Prostate gland (tissue), 2 donors: ENCODE data around the gene PDE6A. TPM values are rescaled to one million over a fixed set of nuclear protein-coding genes. Genes with fewer than 3 reads are reported as not detected.

Source experiments
- DNase-seq: peaks from one replicate; pipeline ENCODE4 v3.0.0-alpha.2; 2019; ENCODE audit warnings: low spot score
- H3K27ac ChIP-seq, 2 donors: fragments of 200-600 bp; sonication (generic); 2 replicates each; pipeline ENCODE4 v1.5.1; 2017 to 2019
- H3K27me3 ChIP-seq: fragments of 200-600 bp; sonication (generic); replicated peaks from 2 replicates; pipeline ENCODE4 v1.5.1; 2019; ENCODE audit not compliant: insufficient read depth
- H3K36me3 ChIP-seq, 2 donors: fragments of 200-600 bp; sonication (generic); 1 replicate in 1 of 2; 2 replicates in 1 of 2; pipeline versions ENCODE4 v1.5.1 to v1.8.1; 2017 to 2019
- H3K4me1 ChIP-seq: fragments of 200-600 bp; sonication (generic); replicated peaks from 2 replicates; pipeline ENCODE4 v1.5.1; 2019
- H3K4me3 ChIP-seq, 2 donors: fragments of 200-600 bp; sonication (generic); 2 replicates each; pipeline ENCODE4 v1.5.1; 2017 to 2019
- H3K9me3 ChIP-seq: fragments of 200-600 bp; sonication (generic); 2 replicates; pipeline ENCODE4 v1.5.1; 2017
- POLR2A ChIP-seq: fragments of 450-650 bp; IDR thresholded peaks from one replicate; pipeline ENCODE4 v1.6.1; 2016; ENCODE audit warnings: antibody characterized with exemption, mild to moderate bottlenecking
- POLR2AphosphoS5 ChIP-seq: sonication (generic); formaldehyde crosslinking; IDR thresholded peaks from one replicate; pipeline ENCODE4 v1.6.1; 2017; ENCODE audit warnings: antibody characterized with exemption
- WGBS: methylation state at CpG from one replicate; pipeline ENCODE4 v1.1.5; 2018; 5-methylcytosine and 5-hydroxymethylcytosine counted together
- intact Hi-C: fragments of 100-400 bp; cut with DNase I; formaldehyde crosslinking; loops from one replicate; pipeline ENCODE4 v1.14.2; 2022
- total RNA-seq, 2 donors: library from RNA; depleted of rRNA; stranded (reverse); fragments of >200 nt; gene quantifications; one replicate each; pipeline ENCODE4 v1.1.0, GENCODE V29; 2016
- TF ChIP-seq, protein P1 (sequence below), 4 experiments: fragments of 200-600 bp in 2 of 4; fragments of 450-650 bp in 2 of 4; sonication (generic) in 2 of 4; IDR thresholded peaks; 1 replicate in 3 of 4; 2 replicates in 1 of 4; pipeline ENCODE4 v1.5.1; 2016 to 2019; ENCODE audit warnings: antibody characterized with exemption in 4 of 4, mild to moderate bottlenecking in 2 of 4, moderate library complexity in 2 of 4

The PDE6A gene
- total RNA-seq, 2 donors from 2014 or later, result 0.91 TPM; not detected in 1

- no peaks in the 10 kb centered on the region for H3K36me3 ChIP-seq
- no peak overlapping the region for H3K27ac ChIP-seq
- H3K27me3 ChIP-seq, result no peaks in the 10 kb centered on the region
- no peaks in the 10 kb centered on the region for H3K9me3 ChIP-seq
- DNase-seq, result no peak
- no peaks in the 10 kb centered on the region for H3K4me1 ChIP-seq
- no peak overlapping the region for H3K4me3 ChIP-seq
- intact Hi-C loops, result no loop called here
- TF ChIP-seq POLR2AphosphoS5 (no peak), POLR2A (no peak)
- TF ChIP-seq, protein P1, sequence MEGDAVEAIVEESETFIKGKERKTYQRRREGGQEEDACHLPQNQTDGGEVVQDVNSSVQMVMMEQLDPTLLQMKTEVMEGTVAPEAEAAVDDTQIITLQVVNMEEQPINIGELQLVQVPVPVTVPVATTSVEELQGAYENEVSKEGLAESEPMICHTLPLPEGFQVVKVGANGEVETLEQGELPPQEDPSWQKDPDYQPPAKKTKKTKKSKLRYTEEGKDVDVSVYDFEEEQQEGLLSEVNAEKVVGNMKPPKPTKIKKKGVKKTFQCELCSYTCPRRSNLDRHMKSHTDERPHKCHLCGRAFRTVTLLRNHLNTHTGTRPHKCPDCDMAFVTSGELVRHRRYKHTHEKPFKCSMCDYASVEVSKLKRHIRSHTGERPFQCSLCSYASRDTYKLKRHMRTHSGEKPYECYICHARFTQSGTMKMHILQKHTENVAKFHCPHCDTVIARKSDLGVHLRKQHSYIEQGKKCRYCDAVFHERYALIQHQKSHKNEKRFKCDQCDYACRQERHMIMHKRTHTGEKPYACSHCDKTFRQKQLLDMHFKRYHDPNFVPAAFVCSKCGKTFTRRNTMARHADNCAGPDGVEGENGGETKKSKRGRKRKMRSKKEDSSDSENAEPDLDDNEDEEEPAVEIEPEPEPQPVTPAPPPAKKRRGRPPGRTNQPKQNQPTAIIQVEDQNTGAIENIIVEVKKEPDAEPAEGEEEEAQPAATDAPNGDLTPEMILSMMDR (IDR thresholded peaks at IDR 0.05), result no peak
These were observed 37.9 kb upstream of the PDE6A start for GRCh38 chr5:149982505-149982904.

DNA sequence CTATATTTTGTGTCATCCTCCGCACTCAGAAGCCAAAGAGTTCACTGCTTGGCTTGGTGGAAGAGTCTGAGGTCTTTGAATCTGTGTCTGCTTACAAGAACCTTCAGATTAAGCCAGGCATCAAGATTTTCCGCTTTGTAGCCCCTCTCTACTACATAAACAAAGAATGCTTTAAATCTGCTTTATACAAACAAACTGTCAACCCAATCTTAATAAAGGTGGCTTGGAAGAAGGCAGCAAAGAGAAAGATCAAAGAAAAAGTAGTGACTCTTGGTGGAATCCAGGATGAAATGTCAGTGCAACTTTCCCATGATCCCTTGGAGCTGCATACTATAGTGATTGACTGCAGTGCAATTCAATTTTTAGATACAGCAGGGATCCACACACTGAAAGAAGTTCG lies 36.6 kb upstream of the PDE6A start:
- Histone ChIP-seq H3K27me3 (no peaks in the 10 kb centered on the region), H3K36me3 (no peaks in the 10 kb centered on the region), H3K27ac (no peak overlapping the region), H3K9me3 (no peaks in the 10 kb centered on the region), H3K4me1 (no peaks in the 10 kb centered on the region), H3K4me3 (no peak overlapping the region)
- intact Hi-C loops, result no loop called here
- TF ChIP-seq POLR2AphosphoS5 (no peak), POLR2A (no peak)
- TF ChIP-seq, protein P1 (IDR thresholded peaks at IDR 0.05), result no peak
- 85% methylated on average over 3 of the region's 3 CpGs for WGBS
- DNase-seq, result no peak

DNA sequence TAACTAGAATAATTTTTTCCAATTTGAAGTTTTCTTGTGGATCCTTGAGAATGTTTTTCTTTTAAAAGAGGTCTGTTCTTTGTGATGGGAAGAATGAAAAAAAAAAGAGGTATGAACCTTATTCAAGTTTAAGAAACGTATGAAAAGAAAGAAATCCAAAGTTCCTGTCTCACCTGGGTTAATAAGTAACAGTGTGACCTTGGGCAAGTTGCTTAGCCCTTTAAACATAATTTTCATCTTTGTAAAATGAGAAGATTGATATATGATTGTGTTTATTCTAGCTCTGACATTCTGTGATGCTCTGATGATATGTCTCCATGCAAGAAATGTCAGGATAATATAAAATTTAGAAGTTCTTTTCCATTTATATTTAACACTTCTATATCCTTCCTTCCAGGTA lies 35.3 kb upstream of the PDE6A start:
- 70% methylated on average over 1 of the region's 1 CpG for WGBS
- Histone ChIP-seq H3K9me3 (no peaks in the 10 kb centered on the region), H3K27ac (no peak overlapping the region), H3K27me3 (no peaks in the 10 kb centered on the region), H3K36me3 (no peaks in the 10 kb centered on the region), H3K4me1 (no peaks in the 10 kb centered on the region), H3K4me3 (no peak overlapping the region)
- TF ChIP-seq POLR2A (no peak), POLR2AphosphoS5 (no peak)
- TF ChIP-seq, protein P1 (IDR thresholded peaks at IDR 0.05), result no peak
- no peak for DNase-seq
- intact Hi-C loops, result no loop called here

DNA sequence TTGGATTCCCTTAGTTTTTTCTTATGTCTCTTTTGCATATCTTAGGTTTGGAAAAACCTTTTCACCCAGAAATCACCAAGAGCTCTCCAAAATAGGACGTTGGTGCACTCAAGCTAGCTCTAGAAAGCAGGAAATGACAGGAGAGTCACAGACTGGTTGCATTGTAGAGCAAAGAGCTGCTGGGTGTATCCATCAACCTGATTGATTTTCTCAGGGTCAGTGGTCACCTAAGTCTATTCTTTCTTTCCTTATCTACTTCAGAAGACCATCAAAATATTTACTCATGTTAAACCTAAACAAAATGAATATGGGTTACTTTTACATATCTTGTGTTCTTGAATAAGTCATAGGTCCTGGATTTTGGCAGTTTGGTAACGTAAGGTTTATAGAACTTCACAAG lies 30.8 kb upstream of the PDE6A start:
- Histone ChIP-seq H3K9me3 (no peaks in the 10 kb centered on the region), H3K4me1 (no peaks in the 10 kb centered on the region), H3K4me3 (no peak overlapping the region), H3K27me3 (no peaks in the 10 kb centered on the region), H3K27ac (no peak overlapping the region), H3K36me3 (no peaks in the 10 kb centered on the region)
- intact Hi-C loops, result no loop called here
- no peak for TF ChIP-seq POLR2AphosphoS5
- TF ChIP-seq, protein P1 (IDR thresholded peaks at IDR 0.05), result no peak
- no peak for TF ChIP-seq POLR2A
- no peak for DNase-seq
- WGBS, result 70% methylated on average over 2 of the region's 2 CpGs

DNA sequence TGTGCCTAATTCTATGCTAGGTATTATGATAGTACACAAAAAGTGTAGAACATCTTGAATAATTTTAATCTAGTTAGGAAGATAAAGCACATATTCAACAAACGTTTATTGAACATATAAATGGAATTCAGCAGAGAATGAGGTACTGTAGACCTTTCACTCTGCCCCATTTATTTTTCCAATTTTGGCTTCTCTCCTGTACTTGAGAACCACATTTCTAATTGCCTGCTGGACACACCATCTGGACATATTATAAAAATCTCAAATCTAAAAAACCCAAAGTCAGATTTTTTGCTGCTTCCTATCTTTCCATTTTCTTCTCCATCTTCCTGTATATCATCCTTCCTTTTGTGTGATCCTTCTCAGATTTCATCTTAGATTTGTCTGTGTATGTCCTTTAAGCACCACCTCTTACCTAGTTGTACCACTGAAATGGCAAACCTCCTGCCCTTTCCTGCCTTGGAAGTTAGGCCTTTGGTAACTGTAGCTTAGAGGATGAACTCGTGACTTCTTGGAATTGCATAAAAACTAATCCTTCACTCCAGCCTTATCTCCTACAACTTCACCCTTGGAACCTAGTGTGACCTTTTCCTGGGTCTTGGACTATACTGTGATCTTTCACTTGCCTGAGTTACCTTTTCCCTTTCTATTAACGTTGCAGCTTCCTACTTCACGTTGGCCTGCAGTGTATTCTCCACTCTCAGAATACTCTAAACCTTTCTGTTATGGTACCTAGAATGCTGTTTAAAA lies 24.8 kb upstream of the PDE6A start:
- 84% methylated on average over 4 of the region's 4 CpGs for WGBS
- no peaks in the 10 kb centered on the region for H3K27me3 ChIP-seq
- H3K4me3 ChIP-seq, result no peak overlapping the region
- intact Hi-C loops, result no loop called here
- TF ChIP-seq, protein P1 (IDR thresholded peaks at IDR 0.05), result no peak
- TF ChIP-seq POLR2A (no peak), POLR2AphosphoS5 (no peak)
- no peaks in the 10 kb centered on the region for H3K36me3 ChIP-seq
- no peak for DNase-seq
- no peak overlapping the region for H3K27ac ChIP-seq
- H3K9me3 ChIP-seq, result no peaks in the 10 kb centered on the region
- no peaks in the 10 kb centered on the region for H3K4me1 ChIP-seq
